ENCODE data around the gene CKAP2L. TPM values are rescaled to one million over a fixed set of nuclear protein-coding genes. Genes with fewer than 3 reads are reported as not detected.

The CKAP2L gene
- total RNA-seq, 1 donor from 2014 or later: 8.9 TPM

GRCh38 chr2:112733871-112734270, 30.5 kb downstream of the CKAP2L start:
- H3K4me1 Mint-ChIP-seq: peaks cover 4% of the 10 kb centered on the region
- H3K27ac Mint-ChIP-seq: no peak overlapping the region
- no peak for TF ChIP-seq CTCF (IDR thresholded peaks at IDR 0.05; ENCODE audit: unreplicated experiment)
- peaks cover 1% of the 10 kb centered on the region for H3K36me3 Mint-ChIP-seq
- no peaks in the 10 kb centered on the region for H3K9me3 Mint-ChIP-seq
- H3K27me3 Mint-ChIP-seq (ENCODE audit: low read depth): peaks cover 4% of the 10 kb centered on the region
- no peak overlapping the region for H3K4me3 Mint-ChIP-seq
- DNase-seq (ENCODE audit: low spot score in 2 of 2, unreplicated experiment in 2 of 2): no peak

GRCh38 chr2:112733456-112733855, 31.0 kb downstream of the CKAP2L start:
- H3K36me3 Mint-ChIP-seq: no peaks in the 10 kb centered on the region
- no peaks in the 10 kb centered on the region for H3K9me3 Mint-ChIP-seq
- H3K27me3 Mint-ChIP-seq (ENCODE audit: low read depth): peaks cover 4% of the 10 kb centered on the region
- peaks cover 6% of the 10 kb centered on the region for H3K4me1 Mint-ChIP-seq
- no peak overlapping the region for H3K4me3 Mint-ChIP-seq
- DNase-seq (ENCODE audit: low spot score in 2 of 2, unreplicated experiment in 2 of 2): no peak
- TF ChIP-seq CTCF (IDR thresholded peaks at IDR 0.05; ENCODE audit: unreplicated experiment): no peak
- H3K27ac Mint-ChIP-seq: no peak overlapping the region

- DNase-seq (ENCODE audit: low spot score in 2 of 2, unreplicated experiment in 2 of 2): no peak
- no peaks in the 10 kb centered on the region for H3K36me3 Mint-ChIP-seq
- no peak overlapping the region for H3K4me3 Mint-ChIP-seq
- peaks cover 4% of the 10 kb centered on the region for H3K27me3 Mint-ChIP-seq (ENCODE audit: low read depth)
- TF ChIP-seq CTCF (IDR thresholded peaks at IDR 0.05; ENCODE audit: unreplicated experiment): no peak
- H3K9me3 Mint-ChIP-seq: no peaks in the 10 kb centered on the region
- H3K4me1 Mint-ChIP-seq: peaks cover 11% of the 10 kb centered on the region
- no peak overlapping the region for H3K27ac Mint-ChIP-seq
Measured at GRCh38 chr2:112731479-112731878, 32.9 kb downstream of the CKAP2L start.

GRCh38 chr2:112730791-112731190, 33.6 kb downstream of the CKAP2L start:
- no peaks in the 10 kb centered on the region for H3K9me3 Mint-ChIP-seq
- peaks cover 4% of the 10 kb centered on the region for H3K27me3 Mint-ChIP-seq (ENCODE audit: low read depth)
- no peak overlapping the region for H3K27ac Mint-ChIP-seq
- H3K4me3 Mint-ChIP-seq: no peak overlapping the region
- H3K4me1 Mint-ChIP-seq: peaks cover 11% of the 10 kb centered on the region
- no peaks in the 10 kb centered on the region for H3K36me3 Mint-ChIP-seq
- TF ChIP-seq CTCF (IDR thresholded peaks at IDR 0.05; ENCODE audit: unreplicated experiment): no peak
- DNase-seq (ENCODE audit: low spot score in 2 of 2, unreplicated experiment in 2 of 2): no peak

- no peaks in the 10 kb centered on the region for H3K9me3 Mint-ChIP-seq
- no peak overlapping the region for H3K4me3 Mint-ChIP-seq
- H3K36me3 Mint-ChIP-seq: no peaks in the 10 kb centered on the region
- H3K27me3 Mint-ChIP-seq (ENCODE audit: low read depth): peaks cover 4% of the 10 kb centered on the region
- no peak overlapping the region for H3K27ac Mint-ChIP-seq
- peaks cover 11% of the 10 kb centered on the region for H3K4me1 Mint-ChIP-seq
- TF ChIP-seq CTCF (IDR thresholded peaks at IDR 0.05; ENCODE audit: unreplicated experiment): no peak
- no peak for DNase-seq (ENCODE audit: low spot score in 2 of 2, unreplicated experiment in 2 of 2)
Measured at GRCh38 chr2:112730216-112730615, 34.2 kb downstream of the CKAP2L start.
